Measurements from ENCODE around the gene SLC6A19. TPM values are rescaled to one million over a fixed set of nuclear protein-coding genes. Genes with fewer than 3 reads are reported as not detected.

The SLC6A19 gene
- total and polyA plus RNA-seq, 10 of the 15 experiments (the other 5 are each of a cell fraction or from before 2014, with no cell fraction given) = 0.01 to 0.03 TPM; not detected in 8

DNA sequence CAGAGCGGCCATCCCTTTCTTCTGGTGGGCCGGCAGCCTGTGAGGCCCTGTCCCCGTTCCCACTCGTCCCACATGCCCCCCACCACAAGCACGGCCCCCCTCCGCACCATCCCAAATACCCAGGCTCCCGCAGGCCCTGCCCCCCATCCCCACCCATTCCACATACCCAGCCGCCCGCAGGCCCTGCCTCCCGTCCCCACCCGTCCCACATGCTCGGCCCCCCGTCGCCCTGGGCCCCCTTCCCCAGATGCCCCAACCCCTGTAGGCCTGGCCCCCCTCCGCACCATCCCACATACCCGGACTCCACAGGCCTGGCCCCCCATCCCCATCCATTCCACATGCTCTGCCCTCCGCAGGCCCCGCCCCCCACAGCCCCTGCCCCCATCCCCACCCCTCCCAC lies 11.5 kb downstream of the SLC6A19 start:
- H3K4me2 ChIP-seq (ENCODE audit: control insufficient read depth, insufficient read depth) = no peak overlapping the region
- POLR2A ChIA-PET = no interaction called here
- no peaks in the 10 kb centered on the region; the same call in 2 of the 3 replicates for H3K9me3 ChIP-seq (replicated peaks; ENCODE audit: control insufficient read depth, insufficient read depth, low read length)
- SMC1A ChIA-PET (ENCODE audit: uncharacterized antibody, unreplicated experiment) = no interaction called here
- intact Hi-C loops (cut with micrococcal nuclease; ENCODE audit: unreplicated experiment) = no loop called here
- H3K4me3 ChIP-seq = no peak overlapping the region
- FAIRE-seq (no peak), DNase-seq (ENCODE audit: low read depth, low spot score) (no peak), ATAC-seq (no peak)
- H3K4me1 ChIP-seq (ENCODE audit: control insufficient read depth, insufficient read depth, low read length) = no peaks in the 10 kb centered on the region
- no peak overlapping the region for H3K27ac ChIP-seq (ENCODE audit: control insufficient read depth, insufficient read depth)
- no peak overlapping the region for H2AFZ ChIP-seq (ENCODE audit: control insufficient read depth, low read depth, low read length)
- no peaks in the 10 kb centered on the region; the same call in 1 of the 2 replicates for H4K20me1 ChIP-seq (ENCODE audit: control insufficient read depth, insufficient read depth)
- CTCF ChIA-PET = no interaction called here
- H3K79me2 ChIP-seq (ENCODE audit: control insufficient read depth, insufficient read depth, low read length) = no peaks in the 10 kb centered on the region
- H3K36me3 ChIP-seq (ENCODE audit: control insufficient read depth in 2 of 2, insufficient read depth in 2 of 2, low read length in 1 of 2) = no peaks in the 10 kb centered on the region
- in situ Hi-C loops (cut with MboI) = no loop called here
- WGBS (ENCODE audit: insufficient coverage, insufficient replicate concordance, low lambda C conversion rate, missing lambda C conversion rate) = 68% methylated on average over 10 of the region's 18 CpGs
- no TSS peak for BruUV-seq (replicated peaks)
- RAD21 ChIA-PET (ENCODE audit: unreplicated experiment) = no interaction called here
- H3K27me3 ChIP-seq (replicated peaks in 1 of 2; ENCODE audit: control insufficient read depth in 2 of 2, insufficient read depth in 2 of 2, low read length in 1 of 2) = no peaks in the 10 kb centered on the region; a peak in 1 of 4 replicates
- TF ChIP-seq CEBPB (IDR thresholded peaks at IDR 0.05; ENCODE audit: borderline replicate concordance in 1 of 2, low read depth in 2 of 2, low read length in 2 of 2) = no peak
- TF ChIP-seq, protein P1, sequence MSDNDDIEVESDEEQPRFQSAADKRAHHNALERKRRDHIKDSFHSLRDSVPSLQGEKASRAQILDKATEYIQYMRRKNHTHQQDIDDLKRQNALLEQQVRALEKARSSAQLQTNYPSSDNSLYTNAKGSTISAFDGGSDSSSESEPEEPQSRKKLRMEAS (IDR thresholded peaks at IDR 0.05; ENCODE audit: low read depth, low read length) = no peak
- TF ChIP-seq POU2F2 (IDR thresholded peaks at IDR 0.05; ENCODE audit: borderline replicate concordance, low read depth, low read length) = no peak
- no peak for TF ChIP-seq SIX5 (IDR thresholded peaks at IDR 0.05; ENCODE audit: low read depth, low read length, severe bottlenecking)
- TF ChIP-seq, protein P2, sequence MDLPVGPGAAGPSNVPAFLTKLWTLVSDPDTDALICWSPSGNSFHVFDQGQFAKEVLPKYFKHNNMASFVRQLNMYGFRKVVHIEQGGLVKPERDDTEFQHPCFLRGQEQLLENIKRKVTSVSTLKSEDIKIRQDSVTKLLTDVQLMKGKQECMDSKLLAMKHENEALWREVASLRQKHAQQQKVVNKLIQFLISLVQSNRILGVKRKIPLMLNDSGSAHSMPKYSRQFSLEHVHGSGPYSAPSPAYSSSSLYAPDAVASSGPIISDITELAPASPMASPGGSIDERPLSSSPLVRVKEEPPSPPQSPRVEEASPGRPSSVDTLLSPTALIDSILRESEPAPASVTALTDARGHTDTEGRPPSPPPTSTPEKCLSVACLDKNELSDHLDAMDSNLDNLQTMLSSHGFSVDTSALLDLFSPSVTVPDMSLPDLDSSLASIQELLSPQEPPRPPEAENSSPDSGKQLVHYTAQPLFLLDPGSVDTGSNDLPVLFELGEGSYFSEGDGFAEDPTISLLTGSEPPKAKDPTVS (IDR thresholded peaks at IDR 0.05; ENCODE audit: low read depth, low read length) = no peak
- TF ChIP-seq SMARCA5 (IDR thresholded peaks at IDR 0.05) = no peak
- TF ChIP-seq BCL11A (IDR thresholded peaks at IDR 0.05; ENCODE audit: low read depth, low read length) = no peak
- no peak for TF ChIP-seq SPI1 (IDR thresholded peaks at IDR 0.05; ENCODE audit: borderline replicate concordance, insufficient read depth, low read depth, low read length)
- no peak for TF ChIP-seq NR2C2 (IDR thresholded peaks at IDR 0.05; ENCODE audit: borderline replicate concordance, control insufficient read depth, insufficient read length, low read depth)
- TF ChIP-seq ZBTB4 (CRISPR knock-in tag; IDR thresholded peaks at IDR 0.05) = no peak
- no peak for TF ChIP-seq RUNX3 (IDR thresholded peaks at IDR 0.05; ENCODE audit: low read length)
- no peak for TF ChIP-seq MYC (IDR thresholded peaks at IDR 0.05; ENCODE audit: insufficient read depth, insufficient read length, insufficient replicate concordance, low read length, severe bottlenecking)
- TF ChIP-seq, protein P3, sequence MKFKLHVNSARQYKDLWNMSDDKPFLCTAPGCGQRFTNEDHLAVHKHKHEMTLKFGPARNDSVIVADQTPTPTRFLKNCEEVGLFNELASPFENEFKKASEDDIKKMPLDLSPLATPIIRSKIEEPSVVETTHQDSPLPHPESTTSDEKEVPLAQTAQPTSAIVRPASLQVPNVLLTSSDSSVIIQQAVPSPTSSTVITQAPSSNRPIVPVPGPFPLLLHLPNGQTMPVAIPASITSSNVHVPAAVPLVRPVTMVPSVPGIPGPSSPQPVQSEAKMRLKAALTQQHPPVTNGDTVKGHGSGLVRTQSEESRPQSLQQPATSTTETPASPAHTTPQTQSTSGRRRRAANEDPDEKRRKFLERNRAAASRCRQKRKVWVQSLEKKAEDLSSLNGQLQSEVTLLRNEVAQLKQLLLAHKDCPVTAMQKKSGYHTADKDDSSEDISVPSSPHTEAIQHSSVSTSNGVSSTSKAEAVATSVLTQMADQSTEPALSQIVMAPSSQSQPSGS (IDR thresholded peaks at IDR 0.05; ENCODE audit: low read length) = no peak
- H3K9ac ChIP-seq (ENCODE audit: control insufficient read depth, insufficient read depth, low read length) = no peak overlapping the region

Data from GM12878 (cell line).